Activated CD8-positive, alpha-beta memory T cell treated with anti-CD3 and anti-CD28 coated beads, Interleukin-2, amount 10 ng/mL, durations not matched to agents 7 days and 5 days (primary cell): Measurements from ENCODE around the gene NUAK2. TPM values are rescaled to one million over a fixed set of nuclear protein-coding genes. Genes with fewer than 3 reads are reported as not detected.
"Not testable (repeated sequence)": the region's sequence is repeated elsewhere in the genome, so short reads cannot be mapped to it uniquely, and the experiment has no call there.

ENCODE experiments used
- ATAC-seq: fragments of 150-1000 bp; cut with Tn5 transposase; one replicate; pipeline ENCODE4 v1.10.0; 2021; ENCODE audit warnings: moderate library complexity
- CTCF ChIA-PET: fragments of 350-600 bp; sonication (Branson Sonifier 250); formaldehyde crosslinking; loops from one replicate; lab custom pipeline; 2021; ENCODE audit warnings: antibody characterized with exemption; lab: Charles Lee
- DNase-seq: peaks from one replicate; pipeline ENCODE4 v3.0.0-alpha.2; 2020
- H3K27ac Mint-ChIP-seq: one replicate; pipeline ENCODE4 v1.8.0; 2021; ENCODE audit warnings: mild to moderate bottlenecking, mixed read lengths
- H3K27me3 Mint-ChIP-seq: one replicate; pipeline ENCODE4 v1.8.0; 2021; ENCODE audit warnings: mixed read lengths
- H3K36me3 Mint-ChIP-seq: one replicate; pipeline ENCODE4 v1.8.0; 2021; ENCODE audit warnings: mild to moderate bottlenecking, mixed read lengths
- H3K4me1 Mint-ChIP-seq: one replicate; pipeline ENCODE4 v1.8.0; 2021; ENCODE audit warnings: mixed read lengths
- H3K4me3 Mint-ChIP-seq: one replicate; pipeline ENCODE4 v1.8.0; 2021; ENCODE audit warnings: mild to moderate bottlenecking, moderate library complexity, mixed read lengths
- H3K9me3 Mint-ChIP-seq: one replicate; pipeline ENCODE4 v1.8.0; 2022; ENCODE audit warnings: low read depth, mixed read lengths
- total RNA-seq, 2 experiments: library from RNA; stranded (reverse); gene quantifications; one replicate each; pipeline ENCODE4 v1.2.3, GENCODE V29; 2021

Gene NUAK2
- total RNA-seq, 2 experiments from 2014 or later, result 1.9 to 6.0 TPM

DNA sequence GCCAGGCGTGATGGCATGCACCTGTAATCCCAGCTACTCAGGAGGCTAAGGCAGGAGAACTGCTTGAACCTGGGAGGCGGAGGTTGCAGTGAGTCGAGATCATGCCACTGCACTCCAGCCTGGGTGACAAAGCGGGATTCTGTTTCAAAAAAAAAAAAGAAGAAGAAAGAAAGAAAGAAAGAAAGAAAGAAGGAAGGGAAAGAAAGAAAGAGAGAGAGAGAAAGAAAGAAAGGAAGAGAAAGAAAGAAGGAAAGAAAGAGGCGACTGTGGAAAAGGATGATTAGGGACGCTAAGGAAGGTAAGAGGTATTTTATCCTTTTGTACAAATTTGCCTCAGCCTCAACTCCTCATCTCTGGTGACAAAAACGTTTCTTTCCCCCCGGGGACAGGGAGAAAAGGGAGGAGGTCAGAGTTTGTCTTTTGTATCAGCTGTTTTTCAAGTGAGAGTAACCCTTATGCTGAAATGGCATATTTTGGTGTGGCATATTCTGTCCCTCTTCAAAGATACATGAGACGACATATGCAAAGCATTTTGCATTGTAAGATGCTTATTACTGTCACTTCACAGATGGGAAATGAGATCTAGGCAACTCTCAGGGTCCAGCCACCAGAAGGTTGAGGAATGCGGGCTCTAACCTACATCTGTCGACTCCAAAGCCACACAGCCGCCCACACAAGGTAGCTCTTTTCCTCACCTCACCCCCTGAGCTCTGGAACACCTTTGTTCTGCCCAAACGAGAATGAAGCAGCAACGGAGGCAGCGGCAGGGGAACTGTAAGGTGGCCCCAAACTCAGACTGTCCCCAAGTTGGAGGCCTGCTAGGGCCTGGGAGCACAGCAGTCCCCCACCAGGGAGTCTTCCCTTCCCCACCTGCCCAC, 38.0 kb downstream of the NUAK2 start:
- Mint-ChIP-seq H3K4me1 (peaks cover 73% of the 10 kb centered on the region), H3K4me3 (no peak overlapping the region), H3K9me3 (no peaks in the 10 kb centered on the region), H3K27me3 (peaks cover 25% of the 10 kb centered on the region), H3K36me3 (peaks cover 1% of the 10 kb centered on the region), H3K27ac (peak overlapping the region; percentile 87)
- ATAC-seq (no peak), DNase-seq (no peak)
- CTCF ChIA-PET, result interaction anchor here (1.9 to 22.0 kb wide), 3 partner anchors 8 to 202 kb away, joined by 5 to 1096 read pairs (median 123); partner anchors contain the start of gene NUAK2

DNA sequence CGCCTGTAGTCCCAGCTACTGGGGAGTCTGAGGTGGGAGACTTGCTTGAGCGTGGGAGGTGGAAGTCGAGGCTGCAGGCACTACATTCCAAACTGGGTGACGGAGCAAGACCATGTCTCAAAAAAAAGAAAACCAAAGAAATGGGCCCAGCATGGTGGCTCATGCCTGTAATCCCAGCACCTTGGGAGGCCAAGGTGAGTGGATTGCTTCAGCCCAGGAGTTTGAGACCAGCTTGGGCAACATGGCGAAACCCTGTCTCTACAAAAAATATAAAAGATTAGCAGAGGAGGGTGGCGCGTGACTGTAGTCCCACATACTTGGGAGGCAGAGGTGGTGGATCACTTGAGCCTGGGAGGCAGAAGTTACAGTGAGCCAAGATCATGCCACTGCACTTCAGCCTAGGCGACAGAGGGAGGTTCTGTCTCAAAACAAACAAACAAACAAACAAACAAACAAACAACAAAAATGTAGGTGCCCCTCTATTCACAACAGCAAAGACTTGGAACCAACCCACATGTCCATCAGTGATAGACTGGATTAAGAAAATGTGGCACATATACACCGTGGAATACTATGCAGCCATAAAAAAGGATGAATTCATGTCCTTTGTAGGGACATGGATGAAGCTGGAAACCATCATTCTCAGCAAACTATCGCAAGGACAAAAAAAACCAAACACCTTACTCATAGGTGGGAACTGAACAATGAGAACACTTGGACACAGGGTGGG, 40.7 kb downstream of the NUAK2 start:
- not testable (repeated sequence) for H3K36me3 Mint-ChIP-seq, H3K27ac Mint-ChIP-seq, H3K4me3 Mint-ChIP-seq, H3K9me3 Mint-ChIP-seq, DNase-seq, ATAC-seq
- Mint-ChIP-seq H3K4me1 (peaks cover 47% of the 10 kb centered on the region), H3K27me3 (peaks cover 29% of the 10 kb centered on the region)
- CTCF ChIA-PET, result interaction anchor here (0.7 to 22.0 kb wide), 3 partner anchors 8 to 52 kb away, joined by 3 to 1096 read pairs (median 5); partner anchors contain the start of gene NUAK2

DNA sequence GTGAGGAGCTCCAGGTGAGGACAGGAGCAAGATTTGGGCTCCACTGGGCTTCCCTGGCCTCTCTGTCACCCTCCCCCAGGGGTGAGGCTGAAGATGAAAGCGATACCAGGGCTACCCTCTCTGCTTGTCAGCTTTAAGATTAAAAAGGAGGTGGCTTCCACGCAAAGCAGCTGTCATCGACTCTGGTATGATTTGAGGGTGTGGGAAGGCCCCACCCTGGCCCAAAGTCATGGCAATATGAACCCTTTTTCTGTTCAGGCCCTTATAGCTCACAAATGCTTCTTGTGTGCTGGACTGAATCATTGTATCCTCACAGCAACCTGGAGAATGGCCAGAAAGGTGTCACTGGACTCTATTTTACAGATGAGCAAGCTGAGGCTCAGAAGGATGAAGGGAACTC, 41.6 kb downstream of the NUAK2 start:
- H3K27ac Mint-ChIP-seq, result peak overlapping the region; percentile 21
- H3K27me3 Mint-ChIP-seq, result peaks cover 29% of the 10 kb centered on the region
- no peaks in the 10 kb centered on the region for H3K36me3 Mint-ChIP-seq
- CTCF ChIA-PET, result interaction anchor here (0.9 to 22.0 kb wide), 3 partner anchors 9 to 205 kb away, joined by 3 to 1096 read pairs (median 5); partner anchors contain the start of gene NUAK2
- no peak for DNase-seq
- no peak overlapping the region for H3K4me3 Mint-ChIP-seq
- no peaks in the 10 kb centered on the region for H3K9me3 Mint-ChIP-seq
- H3K4me1 Mint-ChIP-seq, result peaks cover 38% of the 10 kb centered on the region
- no peak for ATAC-seq

DNA sequence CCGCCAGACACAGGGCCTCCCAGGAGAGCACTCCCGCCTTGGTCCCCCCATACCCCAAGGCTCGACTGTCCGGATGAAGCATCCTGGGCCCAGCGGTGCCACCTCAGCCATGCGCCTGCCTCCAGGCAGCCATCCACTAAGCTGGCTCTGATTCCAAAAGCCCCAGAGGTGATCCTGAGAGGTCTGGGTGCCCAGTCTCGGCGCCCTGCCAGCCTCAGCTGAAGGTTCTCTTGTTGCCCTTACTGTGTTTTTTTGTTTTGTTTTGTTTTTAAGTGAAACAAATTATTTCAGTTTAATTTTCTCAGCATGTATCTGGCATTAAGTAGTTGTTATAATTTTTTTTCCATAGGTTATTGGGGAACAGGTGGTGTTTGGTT, 44.9 kb downstream of the NUAK2 start:
- Mint-ChIP-seq H3K4me3 (no peak overlapping the region), H3K27ac (no peak overlapping the region), H3K4me1 (peaks cover 24% of the 10 kb centered on the region), H3K36me3 (no peaks in the 10 kb centered on the region), H3K27me3 (peaks cover 15% of the 10 kb centered on the region), H3K9me3 (no peaks in the 10 kb centered on the region)
- CTCF ChIA-PET, result interaction anchor here (0.9 to 22.0 kb wide), 7 partner anchors 9 to 211 kb away, joined by 3 to 1096 read pairs (median 4); partner anchors contain the start of gene NUAK2
- DNase-seq, result no peak
- ATAC-seq, result no peak

DNA sequence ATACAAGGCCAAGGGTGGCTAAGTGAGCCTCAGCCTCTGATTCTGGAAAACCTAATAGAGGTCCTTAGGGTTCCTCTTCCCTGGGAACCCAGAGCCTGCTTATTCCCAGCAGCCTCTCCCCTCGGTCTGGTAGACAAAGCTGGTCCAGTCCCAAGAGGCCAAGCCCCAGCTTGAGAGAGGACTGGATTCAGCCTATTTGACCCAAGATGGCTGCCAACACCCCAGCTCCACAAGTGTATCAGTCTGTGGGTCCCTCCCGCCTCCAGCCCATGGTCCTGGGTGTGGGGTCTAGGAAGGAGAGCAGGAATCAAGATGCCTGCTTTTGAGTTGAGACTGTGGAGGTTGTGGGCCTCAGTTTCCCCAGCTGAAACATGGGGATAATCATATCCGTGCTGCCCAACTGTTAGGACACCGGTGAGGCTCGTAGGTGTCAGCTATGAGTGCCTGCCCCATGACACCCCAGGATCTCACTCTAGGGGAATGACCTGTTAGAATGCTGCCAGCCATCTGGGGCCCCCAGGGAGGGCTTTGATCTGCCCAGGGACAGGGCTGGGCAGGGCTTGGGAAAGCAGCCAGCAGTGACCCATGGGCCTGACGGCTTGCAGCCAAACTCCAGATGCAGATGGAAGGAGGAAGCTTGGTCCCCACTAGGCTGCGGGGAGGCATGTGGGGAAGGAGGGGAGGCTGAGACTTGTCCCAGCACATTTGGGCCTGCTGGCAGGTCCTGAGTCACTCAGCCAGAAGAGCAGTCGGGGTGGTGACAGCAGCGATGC, 45.4 kb downstream of the NUAK2 start:
- CTCF ChIA-PET, result interaction anchor here (0.9 to 22.0 kb wide), 7 partner anchors 11 to 200 kb away, joined by 3 to 1096 read pairs (median 6); partner anchors contain the start of genes NUAK2 and TMCC2
- peaks cover 24% of the 10 kb centered on the region for H3K4me1 Mint-ChIP-seq
- H3K9me3 Mint-ChIP-seq, result no peaks in the 10 kb centered on the region
- no peak overlapping the region for H3K4me3 Mint-ChIP-seq
- H3K36me3 Mint-ChIP-seq, result no peaks in the 10 kb centered on the region
- DNase-seq (no peak), ATAC-seq (no peak)
- H3K27me3 Mint-ChIP-seq, result peaks cover 15% of the 10 kb centered on the region
- no peak overlapping the region for H3K27ac Mint-ChIP-seq

DNA sequence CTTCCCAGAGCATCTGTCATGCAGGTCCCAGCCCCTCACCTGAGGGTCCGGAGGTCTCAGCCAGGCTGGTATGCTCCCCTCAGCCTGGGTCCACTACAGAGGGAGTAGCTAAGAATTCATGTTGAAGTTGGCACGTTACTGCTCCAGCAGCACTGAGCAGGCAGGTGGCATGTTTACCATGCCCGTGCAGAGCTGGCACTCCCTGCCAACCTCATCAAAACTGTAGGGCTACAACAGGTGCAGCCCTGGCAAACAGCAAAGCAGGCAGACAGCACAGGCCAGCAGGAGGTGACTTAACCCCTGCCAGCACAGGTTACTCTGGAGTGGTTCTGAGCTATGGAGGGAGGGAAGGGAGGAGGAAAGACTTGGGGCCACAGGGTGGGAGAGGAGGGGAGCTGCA, 46.4 kb downstream of the NUAK2 start:
- Mint-ChIP-seq H3K27ac (no peak overlapping the region), H3K4me3 (no peak overlapping the region), H3K36me3 (no peaks in the 10 kb centered on the region), H3K4me1 (peaks cover 20% of the 10 kb centered on the region), H3K9me3 (no peaks in the 10 kb centered on the region), H3K27me3 (peaks cover 13% of the 10 kb centered on the region)
- DNase-seq, result no peak
- CTCF ChIA-PET, result interaction anchor here (0.9 to 22.0 kb wide), 6 partner anchors 12 to 79 kb away, joined by 3 to 1096 read pairs (median 41); partner anchors contain the start of genes NUAK2 and TMCC2
- no peak for ATAC-seq

DNA sequence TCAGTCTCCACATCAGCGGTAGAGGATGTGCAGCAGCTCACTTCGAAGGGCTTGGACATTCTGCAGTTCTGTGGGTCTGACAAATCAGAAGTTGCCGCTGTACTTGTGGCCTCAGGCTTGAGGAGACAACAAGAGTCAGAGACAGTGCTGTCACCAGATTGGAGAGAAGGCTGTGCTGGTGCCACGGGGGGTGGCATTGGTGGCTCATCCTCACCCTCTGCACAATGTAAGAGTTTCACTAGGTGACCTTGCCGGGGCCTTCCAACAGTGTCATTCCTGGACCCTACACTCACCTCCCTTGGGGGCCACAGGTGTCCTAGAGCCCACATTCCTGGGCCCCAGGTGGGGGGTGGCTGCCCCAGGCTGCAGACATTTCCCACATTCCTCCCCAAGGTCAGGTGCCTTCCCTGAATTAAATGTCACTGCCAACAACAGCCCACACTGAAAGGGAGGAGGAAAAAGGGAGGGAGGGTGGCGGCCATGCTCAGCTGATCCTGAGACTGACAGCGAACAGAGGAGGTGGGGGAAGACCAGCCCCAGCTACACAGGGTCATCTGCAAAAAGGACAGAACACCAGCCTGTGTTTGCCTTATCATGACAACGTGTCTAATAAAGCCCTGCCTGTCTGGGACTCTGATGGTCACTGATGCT, 47.4 kb downstream of the NUAK2 start:
- peaks cover 12% of the 10 kb centered on the region for H3K4me1 Mint-ChIP-seq
- no peak overlapping the region for H3K27ac Mint-ChIP-seq
- ATAC-seq, result peak; percentile 41
- no peaks in the 10 kb centered on the region for H3K9me3 Mint-ChIP-seq
- H3K4me3 Mint-ChIP-seq, result no peak overlapping the region
- peaks cover 9% of the 10 kb centered on the region for H3K27me3 Mint-ChIP-seq
- no peak for DNase-seq
- CTCF ChIA-PET, result interaction anchor here (0.6 to 22.0 kb wide), 30 partner anchors 8 to 250 kb away, joined by 3 to 1096 read pairs (median 8); partner anchors contain the start of genes KLHDC8A, NUAK2 and TMCC2
- H3K36me3 Mint-ChIP-seq, result no peaks in the 10 kb centered on the region

DNA sequence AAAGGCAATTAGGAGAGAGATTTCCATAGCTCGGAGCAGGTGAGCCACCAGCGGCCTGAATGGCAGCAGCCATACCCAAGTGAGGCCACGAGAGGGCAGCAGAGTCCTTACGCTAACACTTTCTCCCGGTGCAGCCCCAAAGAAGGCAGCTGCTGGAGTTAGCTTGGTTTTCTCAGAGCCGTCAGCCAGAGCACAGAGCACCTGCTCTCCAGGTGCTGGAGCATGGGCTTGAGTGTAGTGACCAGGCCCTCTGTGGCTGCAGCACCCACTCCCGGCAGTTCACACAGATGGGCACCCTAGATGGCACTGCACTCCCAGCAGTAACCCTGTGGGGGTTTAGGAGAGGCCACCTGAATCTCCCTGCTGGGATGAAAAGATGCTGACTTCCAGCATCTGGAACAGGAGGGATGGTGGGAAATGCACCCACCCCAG, 48.0 kb downstream of the NUAK2 start:
- H3K4me3 Mint-ChIP-seq, result no peak overlapping the region

DNA sequence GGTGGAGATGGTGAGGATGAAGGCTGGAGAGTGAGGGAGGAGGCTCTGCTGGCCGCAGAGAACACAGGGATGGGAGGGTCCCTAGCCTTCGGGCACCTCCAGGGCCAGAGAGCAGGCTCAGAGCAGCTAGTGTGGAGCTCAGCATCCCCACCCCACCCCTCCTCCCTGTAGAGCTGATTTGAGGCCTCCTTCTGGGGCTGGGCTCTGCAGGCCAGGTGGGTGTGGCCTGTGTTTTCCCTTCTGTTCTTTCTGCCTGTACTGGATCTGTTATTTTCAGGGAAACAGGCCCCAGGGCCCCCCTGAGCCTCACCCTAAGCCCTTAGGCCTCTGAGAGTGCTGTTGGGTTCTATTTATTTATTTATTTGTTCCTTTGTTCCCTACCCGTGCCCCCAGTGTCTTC, 49.0 kb downstream of the NUAK2 start:
- Mint-ChIP-seq H3K36me3 (no peaks in the 10 kb centered on the region), H3K27ac (no peak overlapping the region), H3K4me3 (no peak overlapping the region), H3K9me3 (no peaks in the 10 kb centered on the region), H3K4me1 (peaks cover 9% of the 10 kb centered on the region), H3K27me3 (no peaks in the 10 kb centered on the region)
- ATAC-seq, result no peak
- CTCF ChIA-PET, result interaction anchor here (0.7 to 22.0 kb wide), 15 partner anchors 9 to 283 kb away, joined by 3 to 1096 read pairs (median 9); partner anchors contain the start of genes NUAK2 and TMCC2
- no peak for DNase-seq

More for the DNA sequence above, 48.0 kb downstream of the NUAK2 start:
- no peaks in the 10 kb centered on the region for H3K36me3 Mint-ChIP-seq
- ATAC-seq (peak; percentile 88), DNase-seq (peak; percentile 88)
- H3K4me1 Mint-ChIP-seq, result peaks cover 10% of the 10 kb centered on the region
- no peaks in the 10 kb centered on the region for H3K9me3 Mint-ChIP-seq
- peak overlapping the region; percentile 40 for H3K27ac Mint-ChIP-seq
- CTCF ChIA-PET, result interaction anchor here (0.5 to 22.0 kb wide), 34 partner anchors 8 to 250 kb away, joined by 3 to 1096 read pairs (median 5); partner anchors contain the start of genes KLHDC8A, NUAK2 and TMCC2
- peaks cover 8% of the 10 kb centered on the region for H3K27me3 Mint-ChIP-seq

DNA sequence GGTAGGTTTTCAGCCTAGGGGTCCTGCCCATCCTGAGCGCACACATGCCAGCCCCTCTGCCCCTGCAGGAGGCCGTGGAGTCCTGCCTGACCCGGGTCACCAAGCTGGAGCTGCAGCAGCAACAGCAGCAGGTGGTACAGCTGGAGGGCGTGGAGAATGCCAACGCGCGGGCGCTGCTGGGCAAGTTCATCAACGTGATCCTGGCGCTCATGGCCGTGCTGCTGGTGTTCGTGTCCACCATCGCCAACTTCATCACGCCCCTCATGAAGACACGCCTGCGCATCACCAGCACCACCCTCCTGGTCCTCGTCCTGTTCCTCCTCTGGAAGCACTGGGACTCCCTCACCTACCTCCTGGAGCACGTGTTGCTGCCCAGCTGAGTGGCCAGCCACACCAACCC, 49.8 kb downstream of the NUAK2 start:
- ATAC-seq (no peak), DNase-seq (no peak)
- Mint-ChIP-seq H3K4me3 (no peak overlapping the region), H3K27ac (no peak overlapping the region), H3K27me3 (no peaks in the 10 kb centered on the region), H3K36me3 (no peaks in the 10 kb centered on the region), H3K9me3 (no peaks in the 10 kb centered on the region), H3K4me1 (peaks cover 15% of the 10 kb centered on the region)
- CTCF ChIA-PET, result interaction anchor here (0.9 to 22.0 kb wide), 9 partner anchors 10 to 252 kb away, joined by 3 to 1096 read pairs (median 24); partner anchors contain the start of gene NUAK2

DNA sequence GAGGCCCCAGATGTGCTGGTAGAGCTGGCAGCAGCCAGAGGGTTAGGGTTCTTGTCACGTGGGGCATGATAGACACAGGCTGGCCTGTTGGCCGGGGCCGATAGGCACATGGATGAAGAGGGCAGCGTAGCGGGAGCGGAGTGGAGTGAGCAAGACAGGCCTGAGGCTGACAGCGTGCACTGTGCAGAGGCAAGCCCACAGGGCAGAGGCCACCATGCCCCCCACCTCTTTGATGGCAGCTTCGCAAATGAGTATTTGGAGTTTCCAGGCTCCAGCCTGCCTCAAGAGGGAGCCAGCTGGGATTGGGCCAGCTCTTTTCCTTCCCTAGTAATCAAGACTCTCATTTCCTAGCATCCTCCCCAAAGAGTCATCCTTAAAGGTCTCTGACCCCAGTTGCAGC, 50.3 kb downstream of the NUAK2 start:
- CTCF ChIA-PET, result interaction anchor here (0.7 to 22.0 kb wide), 11 partner anchors 11 to 253 kb away, joined by 3 to 1096 read pairs (median 5); partner anchors contain the start of genes NUAK2 and TMCC2
- no peaks in the 10 kb centered on the region for H3K27me3 Mint-ChIP-seq
- H3K4me3 Mint-ChIP-seq, result no peak overlapping the region
- H3K36me3 Mint-ChIP-seq, result no peaks in the 10 kb centered on the region
- H3K4me1 Mint-ChIP-seq, result peaks cover 15% of the 10 kb centered on the region
- no peak for DNase-seq
- H3K27ac Mint-ChIP-seq, result no peak overlapping the region
- H3K9me3 Mint-ChIP-seq, result no peaks in the 10 kb centered on the region
- no peak for ATAC-seq

DNA sequence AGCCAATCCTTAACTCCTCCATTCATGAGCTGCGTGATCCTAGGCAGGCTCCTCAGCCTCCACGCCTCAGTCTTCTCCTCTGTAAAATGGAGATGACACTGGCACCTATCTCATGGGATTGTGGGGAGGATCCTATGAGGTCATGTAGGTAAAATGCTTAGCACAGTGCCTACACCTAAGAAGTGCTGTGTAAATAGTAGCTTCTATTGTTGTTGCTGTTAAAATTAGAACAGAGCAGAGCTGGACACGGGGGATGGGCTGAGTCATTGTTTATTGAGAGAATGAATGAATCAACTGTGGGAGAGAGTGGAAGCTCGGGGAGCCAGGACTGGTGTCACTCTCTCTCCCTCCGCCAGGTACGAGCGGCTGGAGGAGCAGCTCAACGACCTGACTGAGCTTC, 50.8 kb downstream of the NUAK2 start:
- H3K36me3 Mint-ChIP-seq, result no peaks in the 10 kb centered on the region
- no peak for DNase-seq
- H3K9me3 Mint-ChIP-seq, result no peaks in the 10 kb centered on the region
- no peak overlapping the region for H3K27ac Mint-ChIP-seq
- H3K27me3 Mint-ChIP-seq, result no peaks in the 10 kb centered on the region
- H3K4me3 Mint-ChIP-seq, result no peak overlapping the region
- no peak for ATAC-seq
- CTCF ChIA-PET, result interaction anchor here (0.7 to 22.0 kb wide), 10 partner anchors 14 to 253 kb away, joined by 3 to 1096 read pairs (median 9); partner anchors contain the start of genes NUAK2 and TMCC2
- H3K4me1 Mint-ChIP-seq, result peaks cover 15% of the 10 kb centered on the region
